ENCODE data around the gene TTC34.

DNA sequence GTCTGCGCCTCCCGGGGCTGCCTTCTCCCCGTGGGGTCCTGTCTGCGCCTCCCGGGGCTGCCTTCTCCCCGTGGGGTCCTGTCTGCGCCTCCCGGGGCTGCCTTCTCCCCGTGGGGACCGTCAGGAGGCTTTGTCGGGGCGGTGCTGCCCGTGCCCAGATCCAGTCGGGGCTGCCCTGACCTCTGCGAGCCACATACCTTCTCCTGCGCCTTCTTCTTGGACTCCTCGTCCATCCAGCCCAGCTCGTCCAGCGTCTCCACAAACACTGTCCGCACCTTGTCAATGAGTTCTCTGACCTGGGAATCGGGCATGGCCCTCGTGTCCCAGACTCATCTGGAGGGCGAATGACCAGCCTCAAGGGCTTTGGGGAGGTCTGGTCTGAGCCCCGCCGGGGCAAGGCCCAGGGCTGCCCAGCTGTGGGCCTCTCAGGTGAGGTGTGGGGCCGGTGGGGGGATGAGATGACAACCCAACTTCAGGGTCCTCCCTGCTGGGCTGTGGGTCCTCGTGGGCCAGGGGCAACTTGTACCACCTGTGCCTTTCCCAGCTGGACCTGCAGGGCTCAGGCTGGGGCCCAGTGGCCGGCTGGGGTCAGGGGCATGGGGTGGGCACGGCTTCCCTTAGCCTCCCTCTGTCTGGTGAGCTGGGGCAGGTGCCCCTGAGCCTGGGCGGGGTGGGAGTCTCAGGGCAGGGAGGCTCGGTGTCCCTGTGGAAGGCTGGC, 205.5 kb downstream of the TTC34 start:
- no peak for TF ChIP-seq EZH2 (IDR thresholded peaks at IDR 0.05; ENCODE audit: borderline replicate concordance, low read depth, low read length, severe bottlenecking)
- TF ChIP-seq, protein P1, sequence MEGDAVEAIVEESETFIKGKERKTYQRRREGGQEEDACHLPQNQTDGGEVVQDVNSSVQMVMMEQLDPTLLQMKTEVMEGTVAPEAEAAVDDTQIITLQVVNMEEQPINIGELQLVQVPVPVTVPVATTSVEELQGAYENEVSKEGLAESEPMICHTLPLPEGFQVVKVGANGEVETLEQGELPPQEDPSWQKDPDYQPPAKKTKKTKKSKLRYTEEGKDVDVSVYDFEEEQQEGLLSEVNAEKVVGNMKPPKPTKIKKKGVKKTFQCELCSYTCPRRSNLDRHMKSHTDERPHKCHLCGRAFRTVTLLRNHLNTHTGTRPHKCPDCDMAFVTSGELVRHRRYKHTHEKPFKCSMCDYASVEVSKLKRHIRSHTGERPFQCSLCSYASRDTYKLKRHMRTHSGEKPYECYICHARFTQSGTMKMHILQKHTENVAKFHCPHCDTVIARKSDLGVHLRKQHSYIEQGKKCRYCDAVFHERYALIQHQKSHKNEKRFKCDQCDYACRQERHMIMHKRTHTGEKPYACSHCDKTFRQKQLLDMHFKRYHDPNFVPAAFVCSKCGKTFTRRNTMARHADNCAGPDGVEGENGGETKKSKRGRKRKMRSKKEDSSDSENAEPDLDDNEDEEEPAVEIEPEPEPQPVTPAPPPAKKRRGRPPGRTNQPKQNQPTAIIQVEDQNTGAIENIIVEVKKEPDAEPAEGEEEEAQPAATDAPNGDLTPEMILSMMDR (IDR thresholded peaks at IDR 0.05; ENCODE audit: borderline replicate concordance, extremely low read depth, low read length, poor library complexity, severe bottlenecking): no peak

Data from DND-41 (cell line).